Vagina (tissue), 2 donors: Measurements from ENCODE around the gene CERK. TPM values are rescaled to one million over a fixed set of nuclear protein-coding genes. Genes with fewer than 3 reads are reported as not detected.
"Not testable (repeated sequence)": the region's sequence is repeated elsewhere in the genome, so short reads cannot be mapped to it uniquely, and the experiment has no call there.

ENCODE experiments used
- DNase-seq, 2 donors: peaks; one replicate each; pipeline ENCODE4 v3.0.0-alpha.2; 2017; ENCODE audit errors: extremely low spot score in 2 of 2
- H3K27ac ChIP-seq: fragments of 200-600 bp; sonication (generic); one replicate; pipeline ENCODE4 v1.5.1; 2019
- H3K27me3 ChIP-seq: fragments of 200-600 bp; sonication (generic); one replicate; pipeline ENCODE4 v1.5.1; 2019
- H3K36me3 ChIP-seq, 2 donors: fragments of 200-600 bp; sonication (generic); one replicate each; pipeline ENCODE4 v1.5.1; 2017 to 2019
- H3K4me1 ChIP-seq: fragments of 200-600 bp; sonication (generic); one replicate; pipeline ENCODE4 v1.5.1; 2019
- H3K4me3 ChIP-seq, 2 donors: fragments of 200-600 bp; sonication (generic); 1 replicate in 1 of 2; 2 replicates in 1 of 2; pipeline ENCODE4 v1.5.1; 2016 to 2019
- H3K9me3 ChIP-seq: fragments of 200-600 bp; sonication (generic); one replicate; pipeline ENCODE4 v1.5.1; 2019
- POLR2A ChIP-seq, 2 donors: fragments of 450-650 bp; IDR thresholded peaks; one replicate each; pipeline ENCODE4 v1.6.1; 2017; ENCODE audit warnings: antibody characterized with exemption in 2 of 2, mild to moderate bottlenecking in 2 of 2, moderate library complexity in 2 of 2
- POLR2AphosphoS5 ChIP-seq, 2 donors: sonication (generic); formaldehyde crosslinking; IDR thresholded peaks; one replicate each; pipeline ENCODE4 v1.9.0; 2017; ENCODE audit warnings: antibody characterized with exemption in 2 of 2, mild to moderate bottlenecking in 2 of 2, low read depth in 1 of 2; ENCODE audit not compliant: insufficient read depth in 1 of 2
- intact Hi-C: fragments of 100-400 bp; cut with DNase I; formaldehyde crosslinking; loops from one replicate; pipeline ENCODE4 v1.15.1; 2023
- total RNA-seq: library from RNA; depleted of rRNA; stranded (reverse); fragments of >200 nt; gene quantifications from one replicate; pipeline ENCODE4 v1.2.3, GENCODE V29; 2016
- TF ChIP-seq, protein P1 (sequence below), 3 experiments: fragments of 450-650 bp in 2 of 3; fragments of 200-600 bp in 1 of 3; sonication (generic) in 1 of 3; IDR thresholded peaks; one replicate each; pipeline ENCODE4 v1.5.1; 2017 to 2019; ENCODE audit warnings: antibody characterized with exemption in 3 of 3, mild to moderate bottlenecking in 2 of 3, moderate library complexity in 2 of 3

Gene CERK
- total RNA-seq, 1 donor from 2014 or later: 37.3 TPM

DNA sequence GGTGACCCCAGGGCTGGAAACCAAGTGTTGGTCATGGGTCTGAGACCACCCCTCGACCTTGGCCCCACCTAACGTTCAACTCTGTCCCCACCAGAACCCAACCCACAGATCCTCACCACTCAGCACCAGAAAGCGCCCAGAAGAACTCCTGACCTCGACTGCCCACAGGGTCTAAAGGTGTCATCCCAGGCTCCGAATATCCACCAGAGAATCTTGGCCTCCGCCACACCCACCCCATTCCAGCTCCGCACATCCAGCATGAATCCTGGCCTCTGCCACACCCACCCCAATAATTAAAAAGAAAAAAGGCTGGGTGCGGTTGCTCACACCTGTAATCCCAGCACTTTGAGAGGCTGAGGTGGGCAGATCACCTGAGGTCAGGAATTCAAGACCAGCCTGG, 1.3 kb downstream of the CERK start:
- TF ChIP-seq POLR2A (IDR thresholded peaks at IDR 0.05) (no peak), POLR2AphosphoS5 (IDR thresholded peaks at IDR 0.05; ENCODE audit: insufficient read depth in 1 of 2, low read depth in 1 of 2) (no peak)
- TF ChIP-seq, protein P1, sequence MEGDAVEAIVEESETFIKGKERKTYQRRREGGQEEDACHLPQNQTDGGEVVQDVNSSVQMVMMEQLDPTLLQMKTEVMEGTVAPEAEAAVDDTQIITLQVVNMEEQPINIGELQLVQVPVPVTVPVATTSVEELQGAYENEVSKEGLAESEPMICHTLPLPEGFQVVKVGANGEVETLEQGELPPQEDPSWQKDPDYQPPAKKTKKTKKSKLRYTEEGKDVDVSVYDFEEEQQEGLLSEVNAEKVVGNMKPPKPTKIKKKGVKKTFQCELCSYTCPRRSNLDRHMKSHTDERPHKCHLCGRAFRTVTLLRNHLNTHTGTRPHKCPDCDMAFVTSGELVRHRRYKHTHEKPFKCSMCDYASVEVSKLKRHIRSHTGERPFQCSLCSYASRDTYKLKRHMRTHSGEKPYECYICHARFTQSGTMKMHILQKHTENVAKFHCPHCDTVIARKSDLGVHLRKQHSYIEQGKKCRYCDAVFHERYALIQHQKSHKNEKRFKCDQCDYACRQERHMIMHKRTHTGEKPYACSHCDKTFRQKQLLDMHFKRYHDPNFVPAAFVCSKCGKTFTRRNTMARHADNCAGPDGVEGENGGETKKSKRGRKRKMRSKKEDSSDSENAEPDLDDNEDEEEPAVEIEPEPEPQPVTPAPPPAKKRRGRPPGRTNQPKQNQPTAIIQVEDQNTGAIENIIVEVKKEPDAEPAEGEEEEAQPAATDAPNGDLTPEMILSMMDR (IDR thresholded peaks at IDR 0.05): no peak
- H3K4me1 ChIP-seq: peaks cover 68% of the 10 kb centered on the region
- DNase-seq: no peak
- peak overlapping the region; percentile 73 to 91 for H3K4me3 ChIP-seq
- peak overlapping the region; percentile 88 for H3K27ac ChIP-seq
- intact Hi-C loops: loop anchor here (5.0 kb wide), 1 partner anchor 159 kb away; no protein-coding TSS in a partner anchor
- no peaks in the 10 kb centered on the region for H3K27me3 ChIP-seq
- no peaks in the 10 kb centered on the region for H3K36me3 ChIP-seq
- no peaks in the 10 kb centered on the region for H3K9me3 ChIP-seq

DNA sequence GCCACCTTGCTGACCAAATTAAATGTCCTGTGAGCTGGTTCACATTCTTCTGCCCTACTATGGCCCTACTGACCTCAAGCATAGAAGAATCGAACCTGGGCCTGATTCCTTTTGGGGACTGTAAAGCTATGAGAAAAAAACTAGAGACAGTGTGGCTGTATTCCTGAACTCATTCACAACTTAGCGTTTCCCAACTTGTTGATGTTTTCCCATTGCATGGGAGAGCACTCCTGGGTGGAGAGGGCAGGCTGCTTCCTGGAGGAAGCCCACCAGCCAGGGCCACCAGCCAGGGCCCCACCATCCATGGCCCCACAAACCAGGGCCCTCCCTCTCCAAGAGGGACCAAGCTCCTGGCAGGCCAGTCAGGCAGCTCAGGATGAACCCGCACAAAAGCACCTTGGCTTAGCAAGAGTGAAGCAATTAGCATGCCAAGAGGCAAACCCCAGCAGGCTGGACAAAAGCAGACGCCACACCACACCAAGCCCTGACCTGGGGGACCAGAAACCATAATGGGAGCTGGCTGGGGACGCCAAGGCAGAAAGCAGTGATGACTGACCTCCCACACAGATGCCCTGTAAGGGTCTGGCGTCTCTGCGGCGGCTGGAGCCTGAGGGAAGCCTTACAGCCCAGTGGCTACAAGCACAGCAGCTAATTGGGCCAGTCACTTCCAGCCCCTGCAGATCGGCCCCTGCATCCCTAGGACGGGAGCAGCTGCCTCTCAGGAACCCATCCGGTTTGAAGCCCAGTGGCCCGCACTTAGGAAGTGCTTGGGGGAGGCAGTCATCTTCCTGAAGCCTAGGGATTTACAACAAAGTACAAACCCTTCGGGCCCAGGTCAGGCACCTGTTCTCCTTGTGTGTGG, 2.1 kb downstream of the CERK start:
- TF ChIP-seq POLR2A (IDR thresholded peaks at IDR 0.05) (no peak), POLR2AphosphoS5 (IDR thresholded peaks at IDR 0.05; ENCODE audit: insufficient read depth in 1 of 2, low read depth in 1 of 2) (no peak)
- TF ChIP-seq, protein P1 (IDR thresholded peaks at IDR 0.05): no peak
- intact Hi-C loops: loop anchor here (5.0 kb wide), 1 partner anchor 159 kb away; no protein-coding TSS in a partner anchor
- Histone ChIP-seq H3K36me3 (no peaks in the 10 kb centered on the region), H3K4me3 (peak overlapping the region; percentile 73 to 91), H3K27me3 (no peaks in the 10 kb centered on the region), H3K9me3 (no peaks in the 10 kb centered on the region), H3K4me1 (peaks cover 74% of the 10 kb centered on the region), H3K27ac (peak overlapping the region; percentile 88)
- peak in 1 of 2 donors; percentile 87 for DNase-seq

DNA sequence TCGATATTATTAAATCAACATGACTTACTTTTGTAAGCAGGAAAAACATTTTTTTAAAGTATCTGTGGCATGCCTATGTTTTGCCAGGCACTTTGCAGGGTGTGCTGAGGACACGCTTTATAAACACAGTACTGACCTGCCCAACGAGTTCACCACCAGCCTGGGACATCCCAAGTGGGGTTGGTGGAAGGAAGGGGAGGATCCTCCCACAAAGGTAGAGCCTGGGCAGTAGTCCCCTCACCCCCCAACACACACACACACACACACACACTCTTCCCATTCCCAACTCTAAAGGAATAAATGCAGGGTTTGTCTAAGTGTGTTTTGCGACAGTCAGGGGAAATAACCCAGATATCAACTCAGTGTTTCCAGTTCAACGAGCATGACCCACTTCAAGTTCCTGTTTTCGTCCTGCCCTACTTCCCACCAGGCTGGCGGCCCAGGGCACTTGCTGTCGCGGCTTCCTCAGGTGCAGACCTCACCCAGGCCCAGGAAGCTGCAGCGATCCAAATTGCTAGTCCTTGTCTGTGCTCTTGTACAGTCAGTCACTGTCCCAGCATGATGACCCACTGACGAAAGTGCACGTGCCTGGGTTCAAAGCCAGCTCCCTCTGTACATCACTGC, 3.1 kb downstream of the CERK start:
- Histone ChIP-seq H3K27me3 (no peaks in the 10 kb centered on the region), H3K9me3 (no peaks in the 10 kb centered on the region), H3K4me3 (no peak overlapping the region), H3K36me3 (no peaks in the 10 kb centered on the region), H3K27ac (peak overlapping the region; percentile 17), H3K4me1 (peaks cover 74% of the 10 kb centered on the region)
- intact Hi-C loops: loop anchor here (5.0 kb wide), 1 partner anchor 158 kb away; no protein-coding TSS in a partner anchor
- DNase-seq: peak in 1 of 2 donors; percentile 82
- TF ChIP-seq, protein P1 (IDR thresholded peaks at IDR 0.05): no peak
- TF ChIP-seq POLR2A (IDR thresholded peaks at IDR 0.05) (no peak), POLR2AphosphoS5 (IDR thresholded peaks at IDR 0.05; ENCODE audit: insufficient read depth in 1 of 2, low read depth in 1 of 2) (peak in 1 of 2 donors; percentile 57)

DNA sequence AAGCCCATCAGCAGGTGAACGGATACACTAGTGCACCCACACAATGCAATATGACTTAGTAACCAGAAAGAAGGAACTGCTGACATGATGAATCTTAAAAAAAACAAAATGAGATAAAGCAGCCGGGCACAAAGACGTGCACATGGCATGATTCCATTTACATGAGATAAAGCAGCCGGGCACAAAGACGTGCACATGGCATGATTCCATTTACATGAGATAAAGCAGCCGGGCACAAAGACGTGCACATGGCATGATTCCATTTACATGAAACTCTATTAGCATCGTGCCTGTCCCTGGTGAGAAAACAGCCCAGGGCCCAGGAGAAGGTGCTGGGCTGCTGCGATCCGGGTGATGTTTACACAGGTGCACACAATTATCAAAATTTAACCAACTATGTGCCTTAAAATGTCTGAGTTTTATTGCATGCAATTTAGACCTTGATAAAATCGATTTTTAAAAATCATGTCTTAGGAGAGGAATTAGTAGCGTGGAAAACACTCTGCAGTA, 3.8 kb downstream of the CERK start:
- H3K4me3 ChIP-seq, H3K36me3 ChIP-seq, intact Hi-C loops, H3K27ac ChIP-seq, H3K9me3 ChIP-seq, DNase-seq, H3K27me3 ChIP-seq: not testable (repeated sequence)
- peaks cover 71% of the 10 kb centered on the region for H3K4me1 ChIP-seq

DNA sequence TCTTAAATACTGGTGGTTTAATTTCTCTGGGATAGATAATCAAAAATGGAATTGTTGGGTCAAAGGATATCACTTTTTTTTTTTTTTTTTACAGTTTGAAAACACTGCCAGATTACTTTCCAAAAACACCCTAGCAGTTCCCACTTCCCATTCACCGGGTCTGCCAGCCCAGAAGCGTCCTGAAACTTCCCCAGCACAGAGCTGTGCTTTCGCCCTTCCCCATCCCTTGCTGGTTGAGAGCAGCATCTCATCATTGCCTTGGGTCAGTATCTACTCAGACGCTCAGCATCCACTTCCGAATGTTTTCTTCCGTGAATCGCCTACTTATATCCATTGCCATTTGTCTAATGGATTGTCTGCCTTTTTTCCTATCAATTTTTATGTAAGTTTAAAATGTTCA, 5.5 kb downstream of the CERK start:
- no peaks in the 10 kb centered on the region for H3K36me3 ChIP-seq
- no peaks in the 10 kb centered on the region for H3K9me3 ChIP-seq
- intact Hi-C loops: no loop called here
- H3K4me1 ChIP-seq: peaks cover 78% of the 10 kb centered on the region
- no peak overlapping the region for H3K4me3 ChIP-seq
- peak in 1 of 2 donors; percentile 77 for DNase-seq
- H3K27ac ChIP-seq: no peak overlapping the region
- no peaks in the 10 kb centered on the region for H3K27me3 ChIP-seq
- no peak for TF ChIP-seq POLR2AphosphoS5 (IDR thresholded peaks at IDR 0.05; ENCODE audit: insufficient read depth in 1 of 2, low read depth in 1 of 2)
- TF ChIP-seq POLR2A (IDR thresholded peaks at IDR 0.05): no peak
- TF ChIP-seq, protein P1 (IDR thresholded peaks at IDR 0.05): no peak
